Measurements from ENCODE around the gene IQGAP1. TPM values are rescaled to one million over a fixed set of nuclear protein-coding genes. Genes with fewer than 3 reads are reported as not detected.

Gene IQGAP1
- total and polyA plus RNA-seq, 9 of the 15 experiments (the other 6 are each of a cell fraction or from before 2014, with no cell fraction given), result 37.6 to 143 (median 77.7) TPM

DNA sequence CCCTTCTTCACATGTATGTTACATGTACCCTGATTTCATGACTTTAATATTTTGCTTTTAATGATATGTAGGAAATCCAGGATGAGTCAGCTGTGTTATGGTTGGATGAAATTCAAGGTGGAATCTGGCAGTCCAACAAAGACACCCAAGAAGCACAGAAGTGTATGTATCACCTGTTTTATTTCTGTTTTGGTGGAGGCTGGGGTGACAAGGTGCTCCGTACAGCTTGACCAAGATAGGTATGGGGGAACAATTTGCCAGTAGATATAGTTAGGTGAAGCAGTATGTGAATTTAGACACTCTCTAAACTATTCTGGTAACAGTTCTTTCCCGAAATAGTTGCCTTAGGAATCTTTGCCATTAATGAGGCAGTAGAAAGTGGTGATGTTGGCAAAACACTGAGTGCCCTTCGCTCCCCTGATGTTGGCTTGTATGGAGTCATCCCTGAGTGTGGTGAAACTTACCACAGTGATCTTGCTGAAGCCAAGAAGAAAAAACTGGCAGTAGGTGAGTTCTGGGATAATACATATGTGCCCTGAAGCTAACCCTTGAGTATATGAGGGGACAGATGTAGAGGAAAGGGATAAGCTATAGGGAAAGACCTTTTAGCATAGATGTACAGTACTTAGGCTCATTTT is 78.0 kb downstream of the IQGAP1 start (continued):
- TF ChIP-seq, protein P1, sequence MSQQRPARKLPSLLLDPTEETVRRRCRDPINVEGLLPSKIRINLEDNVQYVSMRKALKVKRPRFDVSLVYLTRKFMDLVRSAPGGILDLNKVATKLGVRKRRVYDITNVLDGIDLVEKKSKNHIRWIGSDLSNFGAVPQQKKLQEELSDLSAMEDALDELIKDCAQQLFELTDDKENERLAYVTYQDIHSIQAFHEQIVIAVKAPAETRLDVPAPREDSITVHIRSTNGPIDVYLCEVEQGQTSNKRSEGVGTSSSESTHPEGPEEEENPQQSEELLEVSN (IDR thresholded peaks at IDR 0.05; ENCODE audit: borderline replicate concordance in 1 of 2, extremely low read depth in 1 of 2, insufficient read depth in 1 of 2, insufficient read length in 1 of 2, low read depth in 1 of 2, low read length in 1 of 2, poor library complexity in 1 of 2, severe bottlenecking in 1 of 2), result no peak

- H4K20me1 ChIP-seq (replicated peaks; ENCODE audit: control insufficient read depth, insufficient read depth, low read length), result no peaks in the 10 kb centered on the region
- intact Hi-C loops (cut with micrococcal nuclease), result no loop called here
- POLR2A ChIA-PET, result interaction anchor here (0.9 to 1.5 kb wide), 2 partner anchors 10 to 82 kb away, joined by 3 read pairs; partner anchors contain the start of gene IQGAP1
- H3K4me1 ChIP-seq (replicated peaks in 1 of 2; ENCODE audit: control insufficient read depth in 2 of 2, insufficient read depth in 2 of 2, low read length in 2 of 2), result peaks cover 0 to 3% of the 10 kb centered on the region in 2 experiments; a peak in 1 of 5 replicates
- no TSS peak for BruUV-seq (replicated peaks)
- TF ChIP-seq, protein P2, sequence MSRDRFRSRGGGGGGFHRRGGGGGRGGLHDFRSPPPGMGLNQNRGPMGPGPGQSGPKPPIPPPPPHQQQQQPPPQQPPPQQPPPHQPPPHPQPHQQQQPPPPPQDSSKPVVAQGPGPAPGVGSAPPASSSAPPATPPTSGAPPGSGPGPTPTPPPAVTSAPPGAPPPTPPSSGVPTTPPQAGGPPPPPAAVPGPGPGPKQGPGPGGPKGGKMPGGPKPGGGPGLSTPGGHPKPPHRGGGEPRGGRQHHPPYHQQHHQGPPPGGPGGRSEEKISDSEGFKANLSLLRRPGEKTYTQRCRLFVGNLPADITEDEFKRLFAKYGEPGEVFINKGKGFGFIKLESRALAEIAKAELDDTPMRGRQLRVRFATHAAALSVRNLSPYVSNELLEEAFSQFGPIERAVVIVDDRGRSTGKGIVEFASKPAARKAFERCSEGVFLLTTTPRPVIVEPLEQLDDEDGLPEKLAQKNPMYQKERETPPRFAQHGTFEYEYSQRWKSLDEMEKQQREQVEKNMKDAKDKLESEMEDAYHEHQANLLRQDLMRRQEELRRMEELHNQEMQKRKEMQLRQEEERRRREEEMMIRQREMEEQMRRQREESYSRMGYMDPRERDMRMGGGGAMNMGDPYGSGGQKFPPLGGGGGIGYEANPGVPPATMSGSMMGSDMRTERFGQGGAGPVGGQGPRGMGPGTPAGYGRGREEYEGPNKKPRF (IDR thresholded peaks at IDR 0.05; ENCODE audit: low read depth, low read length), result no peak
- no peak for TF ChIP-seq ZNF561 (CRISPR knock-in tag; conservative IDR thresholded peaks at IDR 0.05)
- TF ChIP-seq MYNN (IDR thresholded peaks at IDR 0.05), result no peak
- no peak for TF ChIP-seq MYNN (CRISPR knock-in tag; IDR thresholded peaks at IDR 0.05)
- FAIRE-seq, result no peak
- H3K4me3 ChIP-seq, result no peak overlapping the region
- CTCF ChIA-PET (ENCODE audit: low intra/inter-chr PET ratio), result no interaction called here
- ATAC-seq, result no peak
- H3K9ac ChIP-seq (ENCODE audit: insufficient read depth in 1 of 2, low read depth in 2 of 2, low read length in 2 of 2), result no peak overlapping the region
- no peaks in the 10 kb centered on the region for H3K27me3 ChIP-seq (ENCODE audit: control insufficient read depth in 2 of 2, insufficient read depth in 2 of 2, low read length in 2 of 2)
- H3K9me1 ChIP-seq (ENCODE audit: control insufficient read depth, insufficient read depth, low read length), result no peaks in the 10 kb centered on the region
- H3K4me2 ChIP-seq (ENCODE audit: insufficient read depth, low read length), result no peak overlapping the region
- H3K36me3 ChIP-seq (ENCODE audit: control insufficient read depth, insufficient read depth, low read length), result peaks cover 44% of the 10 kb centered on the region
- no peak overlapping the region for H3K27ac ChIP-seq (ENCODE audit: extremely low read depth, low read depth, low read length)
- DNase-seq (ENCODE audit: extremely low read depth in 1 of 4, low spot score in 3 of 4), result no peak
- H3K9me3 ChIP-seq (replicated peaks; ENCODE audit: control insufficient read depth, insufficient read depth, low read depth, low read length), result no peaks in the 10 kb centered on the region
- H3K79me2 ChIP-seq (ENCODE audit: control insufficient read depth, insufficient read depth, low read length), result no peaks in the 10 kb centered on the region
- H2AFZ ChIP-seq (ENCODE audit: low read depth, low read length), result no peak overlapping the region
- WGBS (ENCODE audit: insufficient coverage, low coverage, missing lambda C conversion rate), result 58% methylated on average over 2 of the region's 2 CpGs
- in situ Hi-C loops (cut with MboI), result loop anchor here (10.0 kb wide), 2 partner anchors 335 to 575 kb away; no protein-coding TSS in a partner anchor
Measured at GRCh38 chr15:90469723-90470122, 81.7 kb downstream of the IQGAP1 start.
